B cell (primary cell): ENCODE data around the gene MAIP1. TPM values are rescaled to one million over a fixed set of nuclear protein-coding genes. Genes with fewer than 3 reads are reported as not detected.

Experiments used
- ATAC-seq: fragments of 200-7000 bp; cut with Tn5 transposase; one replicate; pipeline ENCODE4 v1.10.0; 2021; ENCODE audit warnings: low read depth, mild to moderate bottlenecking, moderate number of reproducible peaks, moderate library complexity
- CTCF ChIA-PET: fragments of 350-600 bp; sonication (Branson Sonifier 250); formaldehyde crosslinking; loops from one replicate; lab custom pipeline; 2021; ENCODE audit warnings: antibody characterized with exemption, inconsistent platforms; lab: Charles Lee
- POLR2A ChIA-PET: fragments of 350-600 bp; sonication (Branson Sonifier 250); formaldehyde crosslinking; loops from one replicate; lab custom pipeline; 2021; ENCODE audit warnings: antibody characterized with exemption; lab: Charles Lee
- DNase-seq: peaks from one replicate; pipeline ENCODE4 v3.0.0; 2013
- H2AFZ ChIP-seq: 2 replicates; pipeline ENCODE4 v1.6.1; 2012; ENCODE audit warnings: mild to moderate bottlenecking, low read depth, low read length; ENCODE audit not compliant: insufficient read depth, poor library complexity, severe bottlenecking
- H3K27ac ChIP-seq, 2 donors: 1 replicate in 1 of 2; 2 replicates in 1 of 2; pipeline ENCODE4 v1.5.1; 2012 to 2013; ENCODE audit warnings: low read length in 2 of 2, mild to moderate bottlenecking in 2 of 2, moderate library complexity in 1 of 2
- H3K27me3 ChIP-seq, 4 experiments: fragments of 200-600 bp in 1 of 4; sonication (generic) in 1 of 4; replicated peaks in 1 of 4; 1 replicate in 2 of 4; 2 replicates in 2 of 4; pipeline versions ENCODE4 v1.6.1 to v1.7.0; 2013 to 2016; ENCODE audit warnings: low read length in 3 of 4, mild to moderate bottlenecking in 2 of 4, mixed read lengths in 1 of 4, moderate library complexity in 1 of 4; ENCODE audit not compliant: insufficient read depth in 4 of 4, control insufficient read depth in 3 of 4; ENCODE audit errors: control extremely low read depth in 1 of 4
- H3K36me3 ChIP-seq, 2 experiments: replicated peaks in 1 of 2; 1 replicate in 1 of 2; 2 replicates in 1 of 2; pipeline versions ENCODE4 v1.6.1 to v1.7.1; 2013; ENCODE audit warnings: low read length in 1 of 2; ENCODE audit not compliant: insufficient read depth in 2 of 2, control insufficient read depth in 1 of 2; ENCODE audit errors: control extremely low read depth in 1 of 2, extremely low read depth in 1 of 2
- H3K4me1 ChIP-seq, 2 donors: fragments of 200-600 bp in 1 of 2; sonication (generic) in 1 of 2; 1 replicate in 1 of 2; 2 replicates in 1 of 2; pipeline versions ENCODE4 v1.5.1 to v1.6.1; 2013 to 2017; ENCODE audit warnings: low read length in 2 of 2; ENCODE audit not compliant: control insufficient read depth in 2 of 2, insufficient read depth in 2 of 2
- H3K4me2 ChIP-seq: replicated peaks from 2 replicates; pipeline ENCODE3; 2012; ENCODE audit warnings: mild to moderate bottlenecking, low read depth, low read length; ENCODE audit not compliant: poor library complexity, severe bottlenecking
- H3K4me3 ChIP-seq, 5 experiments: fragments of 200-600 bp in 1 of 5; sonication (generic) in 1 of 5; 1 replicate in 3 of 5; 2 replicates in 2 of 5; pipeline versions ENCODE4 v1.5.1 to v1.7.0; 2011 to 2016; ENCODE audit warnings: low read length in 4 of 5, mild to moderate bottlenecking in 4 of 5, low read depth in 2 of 5, control low read depth in 1 of 5, moderate library complexity in 1 of 5; ENCODE audit not compliant: insufficient read depth in 1 of 5; ENCODE audit errors: control extremely low read depth in 1 of 5, extremely low read depth in 1 of 5
- H3K79me2 ChIP-seq: fragments of 200-600 bp; sonication (generic); one replicate; pipeline ENCODE4 v1.6.0; 2016; ENCODE audit warnings: low read length; ENCODE audit not compliant: control insufficient read depth, insufficient read depth
- H3K9ac ChIP-seq: fragments of 200-600 bp; sonication (generic); 2 replicates; pipeline ENCODE4 v1.6.1; 2017; ENCODE audit warnings: mild to moderate bottlenecking, low read length, moderate library complexity
- H3K9me3 ChIP-seq, 3 donors: one replicate each; pipeline versions ENCODE4 v1.6.1 to v1.7.1; 2013; ENCODE audit warnings: low read length in 2 of 3; ENCODE audit not compliant: control insufficient read depth in 2 of 3, insufficient read depth in 1 of 3; ENCODE audit errors: control extremely low read depth in 1 of 3
- H4K20me1 ChIP-seq: 2 replicates; pipeline ENCODE4 v1.6.0; 2012; ENCODE audit warnings: mild to moderate bottlenecking, low read length; ENCODE audit not compliant: insufficient read depth, control insufficient read depth, poor library complexity, severe bottlenecking
- H3K27ac Mint-ChIP-seq: one replicate; pipeline ENCODE4 v1.8.0; 2021; ENCODE audit warnings: mixed read lengths
- H3K27me3 Mint-ChIP-seq: one replicate; pipeline ENCODE4 v1.8.0; 2021; ENCODE audit warnings: mixed read lengths
- H3K4me1 Mint-ChIP-seq: one replicate; pipeline ENCODE4 v1.8.0; 2021; ENCODE audit warnings: mixed read lengths
- H3K4me3 Mint-ChIP-seq: one replicate; pipeline ENCODE4 v1.8.0; 2021; ENCODE audit warnings: mixed read lengths
- H3K9me3 Mint-ChIP-seq: one replicate; pipeline ENCODE4 v1.8.0; 2022; ENCODE audit warnings: mixed read lengths; ENCODE audit not compliant: insufficient read depth
- EZH2 ChIP-seq: IDR thresholded peaks from 2 replicates; pipeline ENCODE4 v1.6.1; 2012; ENCODE audit warnings: borderline replicate concordance, low read depth, mild to moderate bottlenecking, moderate library complexity, low read length; ENCODE audit not compliant: insufficient read depth, poor library complexity, severe bottlenecking
- WGBS: methylation state at CpG from one replicate; pipeline ENCODE4 v1.1.5; 2013; ENCODE audit warnings: missing lambda C conversion rate; ENCODE audit not compliant: insufficient coverage; 5-methylcytosine and 5-hydroxymethylcytosine counted together
- intact Hi-C: fragments of 100-400 bp; cut with micrococcal nuclease; formaldehyde crosslinking; loops from one replicate; pipeline ENCODE4 v1.10.0; 2022
- polyA plus RNA-seq: library from polyadenylated mRNA; depleted of rRNA; stranded (reverse); fragments of >200 nt; gene quantifications from 2 replicates; pipeline ENCODE4 v1.2.3, GENCODE V29; 2012
- total RNA-seq, 2 donors: library from RNA; stranded (reverse); fragments of 120-200 nt in 1 of 2; gene quantifications; 1 replicate in 1 of 2; 2 replicates in 1 of 2; pipeline versions ENCODE4 v1.2.3 to v1.2.4, GENCODE V29; 2013 to 2022
- TF ChIP-seq, protein P1 (sequence below): fragments of 200-600 bp; IDR thresholded peaks from one replicate; pipeline ENCODE4 v1.8.0; 2022; ENCODE audit warnings: antibody characterized with exemption, mild to moderate bottlenecking

MAIP1 gene
- total and polyA plus RNA-seq, 2 donors (not counting 1 experiment from before 2014, with no cell fraction given), result 14.4 to 15.8 TPM

DNA sequence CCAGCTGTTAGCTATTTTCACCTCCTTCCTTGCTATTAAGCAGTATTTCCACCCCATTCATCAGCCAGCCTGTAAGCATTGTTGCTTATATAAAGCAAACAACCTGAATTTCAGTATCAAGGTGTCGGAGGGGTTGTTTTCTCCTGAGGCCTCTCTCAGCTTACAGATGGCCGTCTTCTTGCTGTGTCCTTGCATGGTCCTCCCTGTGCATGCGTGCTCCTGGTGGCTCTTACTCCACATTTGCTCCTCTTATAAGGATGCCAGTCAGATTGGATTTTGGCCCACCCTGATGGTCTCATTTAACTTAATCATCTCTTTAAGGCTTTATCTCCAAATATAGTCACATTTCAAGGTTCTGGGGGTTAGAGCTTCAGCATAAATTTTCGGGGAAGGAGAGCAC lies 2.6 kb downstream of the MAIP1 start:
- CTCF ChIA-PET, result no interaction called here
- DNase-seq (no peak), ATAC-seq (no peak)
- H3K4me3 Mint-ChIP-seq, result peak overlapping the region; percentile 63
- peaks cover 7 to 37% of the 10 kb centered on the region in 2 experiments for H3K36me3 ChIP-seq
- WGBS, result 100% methylated on average over 4 of the region's 4 CpGs
- H3K27ac ChIP-seq, result no peak overlapping the region
- no peak overlapping the region for H3K27ac Mint-ChIP-seq
- H2AFZ ChIP-seq, result no peak overlapping the region
- peaks cover 40% of the 10 kb centered on the region for H3K79me2 ChIP-seq
- TF ChIP-seq EZH2, result no peak
- TF ChIP-seq, protein P1, sequence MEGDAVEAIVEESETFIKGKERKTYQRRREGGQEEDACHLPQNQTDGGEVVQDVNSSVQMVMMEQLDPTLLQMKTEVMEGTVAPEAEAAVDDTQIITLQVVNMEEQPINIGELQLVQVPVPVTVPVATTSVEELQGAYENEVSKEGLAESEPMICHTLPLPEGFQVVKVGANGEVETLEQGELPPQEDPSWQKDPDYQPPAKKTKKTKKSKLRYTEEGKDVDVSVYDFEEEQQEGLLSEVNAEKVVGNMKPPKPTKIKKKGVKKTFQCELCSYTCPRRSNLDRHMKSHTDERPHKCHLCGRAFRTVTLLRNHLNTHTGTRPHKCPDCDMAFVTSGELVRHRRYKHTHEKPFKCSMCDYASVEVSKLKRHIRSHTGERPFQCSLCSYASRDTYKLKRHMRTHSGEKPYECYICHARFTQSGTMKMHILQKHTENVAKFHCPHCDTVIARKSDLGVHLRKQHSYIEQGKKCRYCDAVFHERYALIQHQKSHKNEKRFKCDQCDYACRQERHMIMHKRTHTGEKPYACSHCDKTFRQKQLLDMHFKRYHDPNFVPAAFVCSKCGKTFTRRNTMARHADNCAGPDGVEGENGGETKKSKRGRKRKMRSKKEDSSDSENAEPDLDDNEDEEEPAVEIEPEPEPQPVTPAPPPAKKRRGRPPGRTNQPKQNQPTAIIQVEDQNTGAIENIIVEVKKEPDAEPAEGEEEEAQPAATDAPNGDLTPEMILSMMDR, result no peak
- no peak overlapping the region for H3K4me2 ChIP-seq
- H3K9me3 Mint-ChIP-seq, result no peaks in the 10 kb centered on the region
- H3K4me3 ChIP-seq, result no peak overlapping the region
- intact Hi-C loops, result loop anchor here (5.0 kb wide), 2 partner anchors 929 to 1494 kb away; partner anchors contain the start of genes NIF3L1, PPIL3, STRADB and TRAK2
- no peaks in the 10 kb centered on the region for H3K27me3 ChIP-seq
- peaks cover 24 to 27% of the 10 kb centered on the region in 2 donors for H3K4me1 ChIP-seq
- no peaks in the 10 kb centered on the region for H3K27me3 Mint-ChIP-seq
- POLR2A ChIA-PET, result interaction anchor here (0.9 kb wide), 1 partner anchor 18 kb away, joined by 3 read pairs; no protein-coding TSS in a partner anchor
- no peak overlapping the region for H3K9ac ChIP-seq
- peaks cover 4% of the 10 kb centered on the region for H4K20me1 ChIP-seq
- peaks cover 44% of the 10 kb centered on the region for H3K4me1 Mint-ChIP-seq
- no peaks in the 10 kb centered on the region for H3K9me3 ChIP-seq

DNA sequence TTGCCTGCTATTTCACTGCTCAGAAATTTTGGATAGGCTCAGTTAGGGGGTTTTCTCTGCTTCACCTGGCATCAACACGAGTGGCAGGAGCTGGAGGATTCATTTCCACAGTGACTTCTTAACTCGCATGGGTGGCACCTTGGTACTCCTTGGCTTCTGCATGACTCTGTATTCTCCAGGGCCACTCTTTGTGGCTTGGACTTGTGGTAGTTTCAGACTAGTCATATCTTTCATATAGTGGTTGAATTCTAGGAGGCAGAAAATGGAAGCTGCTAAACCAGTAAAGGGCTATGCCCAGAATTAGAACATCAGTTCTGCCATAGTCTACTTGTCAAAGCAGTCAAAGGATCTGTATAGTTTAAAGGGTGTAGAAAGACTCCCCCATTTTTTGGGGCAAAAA lies 6.8 kb downstream of the MAIP1 start:
- Histone ChIP-seq H3K27ac (no peak overlapping the region), H3K4me1 (peaks cover 0 to 1% of the 10 kb centered on the region in 2 donors), H3K36me3 (peaks cover 10 to 54% of the 10 kb centered on the region in 2 experiments), H3K79me2 (no peaks in the 10 kb centered on the region), H3K4me2 (no peak overlapping the region), H3K9me3 (no peaks in the 10 kb centered on the region), H2AFZ (no peak overlapping the region), H4K20me1 (no peaks in the 10 kb centered on the region), H3K9ac (no peak overlapping the region), H3K27me3 (no peaks in the 10 kb centered on the region), H3K4me3 (no peak overlapping the region)
- no peak overlapping the region for H3K27ac Mint-ChIP-seq
- peaks cover 14% of the 10 kb centered on the region for H3K4me1 Mint-ChIP-seq
- DNase-seq (no peak), ATAC-seq (no peak)
- H3K27me3 Mint-ChIP-seq, result no peaks in the 10 kb centered on the region
- TF ChIP-seq, protein P1, result no peak
- intact Hi-C loops, result no loop called here
- CTCF ChIA-PET, result no interaction called here
- POLR2A ChIA-PET, result no interaction called here
- no CpG with 5 or more reads among the region's 2 CpGs for WGBS
- H3K4me3 Mint-ChIP-seq, result no peak overlapping the region
- H3K9me3 Mint-ChIP-seq, result no peaks in the 10 kb centered on the region
